HG03095 (cell line): ENCODE measurements around the gene PLA1A.
A peak's percentile ranks its signal among the peaks of the same experiment; 100 is the strongest.

ENCODE experiments used
- ATAC-seq: cut with Tn5 transposase; IDR thresholded peaks from one replicate; pipeline ENCODE4 v1.9.1; 2021; ENCODE audit warnings: moderate library complexity; ENCODE audit not compliant: unreplicated experiment

PLA1A gene

GRCh38 chr3:119636891-119637611 lies 39.4 kb downstream of the PLA1A start:
- no peak for ATAC-seq

DNA sequence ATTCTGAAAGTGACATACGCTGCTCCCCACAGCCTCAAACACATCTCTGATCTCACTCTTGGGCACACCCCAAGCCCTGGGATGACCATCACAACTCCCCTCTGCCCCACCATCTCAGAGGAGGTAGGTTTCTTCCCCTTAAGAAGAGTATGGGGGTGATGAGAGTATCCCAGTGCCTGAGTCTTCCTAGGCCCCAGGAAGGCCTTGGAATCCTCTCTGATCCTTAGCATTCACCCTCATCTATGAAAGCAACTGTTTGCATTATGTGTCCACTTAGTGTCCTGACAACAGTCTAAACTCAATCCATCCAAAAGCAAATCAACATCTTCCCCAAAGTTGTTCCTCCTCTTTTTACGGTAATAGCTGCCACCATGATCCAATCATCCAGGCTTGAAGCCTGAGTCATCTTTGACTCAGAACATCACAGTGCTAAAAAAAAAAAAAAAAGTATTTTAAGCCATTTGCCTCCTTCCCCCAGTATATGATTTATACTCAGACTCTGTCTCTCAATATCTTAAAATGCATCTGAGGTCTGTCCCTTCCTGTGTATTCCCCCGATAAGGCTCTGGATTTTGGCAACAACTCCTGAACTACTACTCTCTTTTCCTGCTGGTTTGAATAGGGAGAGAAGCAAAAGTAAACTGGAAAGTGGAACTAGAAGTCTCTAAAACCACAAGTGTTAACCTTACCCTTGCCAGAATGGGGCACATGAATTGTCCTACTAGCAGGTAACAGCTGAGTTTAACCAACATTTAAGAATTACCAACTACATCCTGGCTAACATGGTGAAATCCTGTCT lies 40.2 kb downstream of the PLA1A start:
- peak; percentile 18 for ATAC-seq

- no peak for ATAC-seq
These were observed 42.0 kb downstream of the PLA1A start for GRCh38 chr3:119639494-119640350.

DNA sequence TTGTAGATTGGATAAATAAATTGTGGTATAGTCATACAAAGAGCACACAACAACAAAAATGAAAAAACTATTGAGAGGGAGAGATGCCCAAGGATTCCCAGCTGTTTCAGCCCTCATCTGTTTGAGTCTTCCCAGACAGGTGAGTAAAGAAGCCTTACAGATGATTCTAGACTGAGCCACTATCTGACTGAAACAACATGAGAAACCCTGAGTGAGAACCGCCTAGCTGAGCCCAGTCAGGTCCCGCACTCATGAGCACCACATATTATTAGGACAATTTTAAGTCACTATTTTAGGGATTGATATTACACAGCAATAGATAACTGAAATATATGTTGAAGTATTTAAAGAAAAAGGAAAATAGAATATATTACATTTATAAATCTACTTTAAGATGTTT lies 43.7 kb downstream of the PLA1A start:
- no peak for ATAC-seq

DNA sequence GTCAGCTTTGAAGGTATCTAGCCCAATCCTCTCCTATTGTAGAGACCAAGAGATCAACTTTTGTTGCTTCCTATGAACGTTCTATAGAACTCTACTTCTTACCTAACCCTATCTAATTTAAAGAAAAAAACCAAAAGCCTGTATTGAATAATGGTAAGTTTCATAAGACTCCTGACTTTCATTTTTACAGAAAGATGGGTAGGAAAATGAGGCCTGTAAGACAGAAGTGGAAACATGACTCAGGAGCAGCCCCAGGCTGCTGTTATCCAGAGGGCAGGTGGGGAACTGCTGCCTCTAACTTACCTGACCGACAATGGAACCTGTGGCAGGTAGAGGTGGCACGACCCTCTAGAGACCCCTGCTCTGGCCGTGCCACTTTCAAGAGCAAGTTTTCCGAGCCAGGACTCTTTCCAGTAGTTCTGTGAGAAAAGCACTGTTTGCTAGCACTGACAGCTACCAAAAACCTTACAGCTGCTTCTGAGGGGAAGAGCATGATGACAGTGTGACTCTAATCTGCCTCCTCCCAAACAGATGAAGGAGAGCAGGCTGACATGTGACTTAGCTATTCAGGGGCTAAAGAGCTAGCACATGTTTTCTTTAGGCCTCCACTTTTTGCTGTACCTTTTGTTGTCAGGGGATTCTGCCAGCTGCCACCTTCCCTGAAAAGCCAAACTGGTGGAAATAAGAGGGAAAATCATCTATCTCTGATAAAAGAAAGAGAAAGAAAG lies 45.2 kb downstream of the PLA1A start:
- ATAC-seq, result no peak

GRCh38 chr3:119643528-119643927 lies 45.8 kb downstream of the PLA1A start:
- no peak for ATAC-seq

DNA sequence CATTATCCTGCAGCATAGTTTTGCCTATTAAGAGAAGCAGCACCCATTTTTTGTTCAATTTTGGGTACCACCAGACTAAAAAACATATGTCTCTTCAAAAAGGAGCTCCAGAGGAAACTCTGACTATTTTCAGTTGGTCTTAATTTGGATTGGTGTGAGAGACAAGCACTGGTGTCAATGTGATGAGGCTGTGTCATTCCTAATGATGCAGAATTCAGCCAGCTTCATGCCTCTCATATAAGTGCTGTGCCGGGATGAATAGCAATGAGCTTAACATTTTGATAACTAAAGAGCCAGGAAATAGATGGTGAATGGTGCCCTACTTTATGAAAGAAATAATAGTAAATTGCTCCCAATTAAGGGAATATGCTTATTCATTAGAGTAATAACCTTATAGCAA lies 46.8 kb downstream of the PLA1A start:
- ATAC-seq, result no peak

DNA sequence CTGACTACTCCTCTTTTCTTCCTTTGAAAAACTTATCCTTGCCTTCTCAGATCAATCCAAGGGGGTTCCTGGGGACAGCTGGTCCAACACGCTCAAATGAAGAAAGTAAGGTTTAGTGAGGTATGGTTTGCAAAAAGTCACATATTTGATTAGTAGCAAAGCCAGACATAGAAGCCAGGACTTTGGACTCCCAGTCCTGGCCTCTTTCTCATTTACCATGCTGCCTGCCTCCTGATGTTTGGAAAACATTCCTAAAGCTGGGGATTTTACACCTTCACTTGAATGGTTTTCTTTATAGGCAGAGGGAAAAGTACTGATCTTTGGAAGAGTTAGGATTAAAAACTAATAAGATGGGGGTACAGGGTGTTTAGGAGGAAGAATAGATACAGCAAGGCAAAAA lies 48.1 kb downstream of the PLA1A start:
- no peak for ATAC-seq

- no peak for ATAC-seq
These were observed 49.5 kb downstream of the PLA1A start for GRCh38 chr3:119647171-119647570.

DNA sequence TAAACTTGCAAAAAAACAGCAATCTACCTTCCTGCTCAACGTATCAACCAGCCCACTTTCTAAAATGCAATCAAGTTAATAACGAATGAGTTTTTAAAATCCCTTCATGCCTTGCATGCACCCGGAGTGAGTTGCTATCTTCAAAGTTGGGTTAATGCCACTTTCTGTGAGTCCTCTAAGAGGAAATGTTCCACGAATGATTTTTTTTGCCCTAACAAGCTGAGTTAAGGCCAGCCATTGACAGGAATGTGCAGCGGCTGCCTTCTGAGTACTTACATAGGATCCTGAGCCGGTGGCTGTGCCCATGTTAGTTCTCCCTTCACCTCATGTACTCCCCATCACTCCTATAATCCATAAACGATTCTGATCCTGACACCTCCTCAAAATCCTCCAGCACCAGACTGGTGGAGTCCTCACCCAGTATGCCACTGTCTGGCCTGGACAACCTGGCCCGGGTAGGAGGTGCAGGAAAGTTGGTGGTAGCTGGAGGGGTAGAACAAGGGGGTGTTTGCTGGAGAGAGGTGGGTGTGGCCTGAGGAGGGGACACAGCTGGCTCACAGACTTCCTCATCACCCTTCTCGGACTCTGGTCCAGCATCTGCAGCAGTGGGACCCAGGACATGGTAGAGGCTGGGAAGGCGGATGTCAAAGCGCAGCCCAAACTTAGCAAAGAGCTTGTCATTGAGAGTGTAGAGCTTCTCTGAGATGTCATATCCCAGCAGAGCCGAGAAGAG lies 50.3 kb downstream of the PLA1A start:
- no peak for ATAC-seq

GRCh38 chr3:119649761-119650160 lies 52.1 kb downstream of the PLA1A start:
- no peak for ATAC-seq

- no peak for ATAC-seq
These were observed 54.8 kb downstream of the PLA1A start for GRCh38 chr3:119652306-119653033.

GRCh38 chr3:119653876-119654275 lies 56.2 kb downstream of the PLA1A start:
- ATAC-seq, result no peak

GRCh38 chr3:119657887-119658702 lies 60.4 kb downstream of the PLA1A start:
- ATAC-seq, result no peak

GRCh38 chr3:119658994-119659393 lies 61.3 kb downstream of the PLA1A start:
- ATAC-seq, result no peak

DNA sequence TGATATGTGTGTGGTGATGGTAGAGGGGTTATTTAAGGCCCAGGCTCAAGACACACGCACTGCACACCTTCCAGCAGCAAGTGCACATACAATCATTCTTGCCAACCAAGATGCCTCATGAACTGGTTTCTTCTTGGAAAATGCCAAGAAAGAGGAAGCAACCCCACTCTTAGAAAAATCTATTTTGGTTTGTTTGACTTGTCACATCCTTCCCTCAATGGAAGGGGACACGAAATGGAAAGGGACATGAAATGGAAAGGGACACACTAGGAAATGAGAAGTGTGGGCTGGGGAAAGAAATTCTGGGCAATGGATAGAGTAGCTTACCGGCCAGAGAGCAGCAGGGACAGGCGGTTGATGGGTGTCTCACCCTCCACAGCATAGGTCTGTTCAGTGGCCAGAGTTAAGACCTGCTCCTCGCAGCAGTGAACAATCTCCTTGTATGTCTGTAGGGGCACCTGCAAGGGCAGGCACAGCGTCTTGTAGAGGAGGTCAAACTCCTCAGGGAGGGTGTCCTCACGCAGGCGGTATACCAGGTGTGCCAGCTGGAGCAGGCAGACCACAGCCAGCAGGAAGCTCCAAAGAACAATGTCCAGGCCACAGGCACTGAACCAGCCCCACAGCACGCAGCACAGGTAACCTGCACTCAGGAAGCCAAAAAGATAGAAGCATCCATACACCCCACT lies 62.1 kb downstream of the PLA1A start:
- no peak for ATAC-seq

- ATAC-seq, result no peak
These were observed 63.1 kb downstream of the PLA1A start, which contains the start of gene POPDC2 for GRCh38 chr3:119660474-119661440. Gene POPDC2 (minus strand): TSS chr3:119660589. CDS start chr3:119660423, 166 bp downstream.
